Esophagus squamous epithelium (tissue), 4 donors: ENCODE data around the gene ADGRG4.

Experiments used
- POLR2A ChIP-seq, 4 donors: fragments of 450-650 bp; IDR thresholded peaks; one replicate each; pipeline ENCODE4 v1.6.1; 2017; ENCODE audit warnings: antibody characterized with exemption in 4 of 4, mild to moderate bottlenecking in 4 of 4, moderate library complexity in 3 of 4
- TF ChIP-seq, protein P1 (sequence below), 6 experiments: fragments of 450-650 bp in 4 of 6; fragments of 200-600 bp in 2 of 6; sonication (generic) in 2 of 6; IDR thresholded peaks; one replicate each; pipeline ENCODE4 v1.5.1; 2016 to 2019; ENCODE audit warnings: antibody characterized with exemption in 6 of 6, mild to moderate bottlenecking in 4 of 6, moderate library complexity in 4 of 6

GRCh38 chrX:136423724-136424123 lies 123.0 kb downstream of the ADGRG4 start:
- TF ChIP-seq, protein P1, sequence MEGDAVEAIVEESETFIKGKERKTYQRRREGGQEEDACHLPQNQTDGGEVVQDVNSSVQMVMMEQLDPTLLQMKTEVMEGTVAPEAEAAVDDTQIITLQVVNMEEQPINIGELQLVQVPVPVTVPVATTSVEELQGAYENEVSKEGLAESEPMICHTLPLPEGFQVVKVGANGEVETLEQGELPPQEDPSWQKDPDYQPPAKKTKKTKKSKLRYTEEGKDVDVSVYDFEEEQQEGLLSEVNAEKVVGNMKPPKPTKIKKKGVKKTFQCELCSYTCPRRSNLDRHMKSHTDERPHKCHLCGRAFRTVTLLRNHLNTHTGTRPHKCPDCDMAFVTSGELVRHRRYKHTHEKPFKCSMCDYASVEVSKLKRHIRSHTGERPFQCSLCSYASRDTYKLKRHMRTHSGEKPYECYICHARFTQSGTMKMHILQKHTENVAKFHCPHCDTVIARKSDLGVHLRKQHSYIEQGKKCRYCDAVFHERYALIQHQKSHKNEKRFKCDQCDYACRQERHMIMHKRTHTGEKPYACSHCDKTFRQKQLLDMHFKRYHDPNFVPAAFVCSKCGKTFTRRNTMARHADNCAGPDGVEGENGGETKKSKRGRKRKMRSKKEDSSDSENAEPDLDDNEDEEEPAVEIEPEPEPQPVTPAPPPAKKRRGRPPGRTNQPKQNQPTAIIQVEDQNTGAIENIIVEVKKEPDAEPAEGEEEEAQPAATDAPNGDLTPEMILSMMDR (IDR thresholded peaks at IDR 0.05): no peak
- no peak for TF ChIP-seq POLR2A (IDR thresholded peaks at IDR 0.05)
